ENCODE results near the gene CDH5.

- TF ChIP-seq EZH2 (IDR thresholded peaks at IDR 0.05) (no peak), POLR2AphosphoS5 (IDR thresholded peaks at IDR 0.05; ENCODE audit: borderline replicate concordance, low read depth, low read length) (no peak), FOXP2 (optimal IDR thresholded peaks at IDR 0.05; ENCODE audit: control extremely low read depth, extremely low read length, insufficient read depth) (no peak)
These were observed 8.3 kb upstream of the CDH5 start for GRCh38 chr16:66358231-66358630.
